Liver (tissue), 3 donors: ENCODE results near the gene CNTROB.

Source experiments
- ATF3 ChIP-seq: IDR thresholded peaks from 2 replicates; pipeline ENCODE4 v1.6.1; 2016; ENCODE audit warnings: antibody characterized with exemption
- CTCF ChIP-seq: fragments of 150-350 bp; IDR thresholded peaks from 2 replicates; pipeline ENCODE4 v1.5.1; 2017; ENCODE audit warnings: improper control_type of control experiment, low read depth, low read length; ENCODE audit not compliant: missing input control
- GABPA ChIP-seq, 2 donors: IDR thresholded peaks in 1 of 2; conservative IDR thresholded peaks in 1 of 2; 2 replicates each; pipeline ENCODE4 v1.6.1; 2016; ENCODE audit warnings: antibody characterized with exemption in 2 of 2, mild to moderate bottlenecking in 1 of 2, moderate library complexity in 1 of 2
- REST ChIP-seq: IDR thresholded peaks from 2 replicates; pipeline ENCODE4 v1.6.1; 2016; ENCODE audit warnings: antibody characterized with exemption, mild to moderate bottlenecking
- SP1 ChIP-seq: IDR thresholded peaks from 2 replicates; pipeline ENCODE4 v1.6.1; 2018; ENCODE audit warnings: antibody characterized with exemption, mild to moderate bottlenecking
- TAF1 ChIP-seq: conservative IDR thresholded peaks from 2 replicates; pipeline ENCODE4 v1.6.1; 2016; ENCODE audit warnings: antibody characterized with exemption, mild to moderate bottlenecking
- ZBTB33 ChIP-seq: IDR thresholded peaks from 2 replicates; pipeline ENCODE4 v1.6.1; 2016; ENCODE audit warnings: antibody characterized with exemption
- donor health status: healthy.
- donor health status: healthy.

GRCh38 chr17:7883781-7884386, 48.1 kb upstream of the CNTROB start:
- no peak for TF ChIP-seq TAF1
- TF ChIP-seq CTCF = no peak
- no peak for TF ChIP-seq ZBTB33
- no peak for TF ChIP-seq ATF3
- no peak for TF ChIP-seq REST
- no peak for TF ChIP-seq GABPA (IDR thresholded peaks at IDR 0.05 in 1 of 2, conservative IDR thresholded peaks at IDR 0.05 in 1 of 2)
- TF ChIP-seq SP1 = no peak
